Measurements from ENCODE around the gene NOTUM. TPM values are rescaled to one million over a fixed set of nuclear protein-coding genes. Genes with fewer than 3 reads are reported as not detected.

NOTUM gene
- total and polyA plus RNA-seq, 2 experiments from 2014 or later = 0.29 to 1.6 TPM

GRCh38 chr17:81911969-81912368 lies 49.0 kb downstream of the NOTUM start:
- Histone ChIP-seq H3K79me2 (replicated peaks; ENCODE audit: insufficient read depth) (peaks cover 16% of the 10 kb centered on the region), H3K27ac (ENCODE audit: low read depth) (peak overlapping the region; percentile 85; the same call in 1 of the 2 replicates)

GRCh38 chr17:81911277-81911961 lies 49.6 kb downstream of the NOTUM start, which contains the start of gene PCYT2:
TSS of gene PCYT2 (minus strand) at chr17:81911399. CDS start at chr17:81911355, 44 bp downstream.
- Mint-ChIP-seq H3K27ac (no peak within 1 kb of the TSS), H3K4me1 (peaks cover 5% of the 10 kb centered on the region; the same call in 2 of the 3 replicates), H3K36me3 (ENCODE audit: low read depth) (peaks cover 36% of the 10 kb centered on the region), H3K9me3 (no peaks in the 10 kb centered on the region), H3K4me3 (peak within 1 kb of the TSS; percentile 87), H3K27me3 (ENCODE audit: insufficient read depth, low read depth, poor library complexity) (peaks cover 15% of the 10 kb centered on the region)
- H3K4me2 ChIP-seq = peak within 1 kb of the TSS; percentile 87
- H3F3A ChIP-seq (replicated peaks; ENCODE audit: low read depth) = peaks cover 30% of the 10 kb centered on the region
- H3K79me2 ChIP-seq (replicated peaks; ENCODE audit: insufficient read depth) = peaks cover 10% of the 10 kb centered on the region
- H3K4me3 ChIP-seq = peak within 1 kb of the TSS; percentile 93
- DNase-seq (ENCODE audit: low spot score) (peak; percentile 97), ATAC-seq (peak; percentile 89)
- peak within 1 kb of the TSS; percentile 85; the same call in 1 of the 2 replicates for H3K27ac ChIP-seq (ENCODE audit: low read depth)
- peaks cover 9% of the 10 kb centered on the region for H4K20me1 ChIP-seq (replicated peaks; ENCODE audit: insufficient read depth)
- peaks cover 7% of the 10 kb centered on the region for H3K4me1 ChIP-seq (ENCODE audit: insufficient read depth)
- peaks cover 6% of the 10 kb centered on the region; the same call in 1 of the 2 replicates for H3K36me3 ChIP-seq (ENCODE audit: insufficient read depth)
- no peak within 1 kb of the TSS; the same call in 1 of the 2 replicates for H2AFZ ChIP-seq
- TF ChIP-seq CTCF (conservative IDR thresholded peaks at IDR 0.05; ENCODE audit: low read depth in 2 of 2) (peak; percentile 30 to 39; a peak in 3 of 4 replicates), STAT1 (IDR thresholded peaks at IDR 0.05; ENCODE audit: unreplicated experiment) (no peak), JUNB (IDR thresholded peaks at IDR 0.05; ENCODE audit: unreplicated experiment) (no peak), CREB1 (CRISPR knock-in tag; IDR thresholded peaks at IDR 0.05; ENCODE audit: low read depth) (no peak), EZH2 (IDR thresholded peaks at IDR 0.05; ENCODE audit: low read depth, unreplicated experiment) (no peak), ZNF114 (CRISPR knock-in tag; IDR thresholded peaks at IDR 0.05) (no peak), ZNF331 (CRISPR knock-in tag; IDR thresholded peaks at IDR 0.05; ENCODE audit: low read depth) (no peak), REST (IDR thresholded peaks at IDR 0.05; ENCODE audit: unreplicated experiment) (no peak), POLR2AphosphoS5 (IDR thresholded peaks at IDR 0.05; ENCODE audit: low read depth) (peak; percentile 66)
- H3K9me2 ChIP-seq (ENCODE audit: insufficient read depth) = no peaks in the 10 kb centered on the region
- no peaks in the 10 kb centered on the region for H3K27me3 ChIP-seq (ENCODE audit: insufficient read depth)

More at GRCh38 chr17:81911969-81912368, 49.0 kb downstream of the NOTUM start:
- TF ChIP-seq EZH2phosphoT487 (IDR thresholded peaks at IDR 0.05; ENCODE audit: unreplicated experiment) = no peak
- TF ChIP-seq CTCF (conservative IDR thresholded peaks at IDR 0.05; ENCODE audit: low read depth in 2 of 2) = 0 out of 4 replicates have a peak, but pooled peaks of 1 of the 2 experiments have one; percentile 5
- TF ChIP-seq NANOG (IDR thresholded peaks at IDR 0.05; ENCODE audit: borderline replicate concordance) = no peak
- TF ChIP-seq ZNF114 (CRISPR knock-in tag; IDR thresholded peaks at IDR 0.05) = no peak
- no peak for TF ChIP-seq POLR2AphosphoS5 (IDR thresholded peaks at IDR 0.05; ENCODE audit: low read depth)
- H3K9me3 Mint-ChIP-seq = no peaks in the 10 kb centered on the region
- Histone ChIP-seq H3K27me3 (ENCODE audit: insufficient read depth) (no peaks in the 10 kb centered on the region), H3K4me3 (peak overlapping the region; percentile 53), H3K4me2 (peak overlapping the region; percentile 71), H3K4me1 (ENCODE audit: insufficient read depth) (peaks cover 12% of the 10 kb centered on the region), H4K20me1 (replicated peaks; ENCODE audit: insufficient read depth) (peaks cover 9% of the 10 kb centered on the region), H2AFZ (no peak overlapping the region; the same call in 1 of the 2 replicates), H3K36me3 (ENCODE audit: insufficient read depth) (peaks cover 6% of the 10 kb centered on the region; the same call in 1 of the 2 replicates), H3F3A (replicated peaks; ENCODE audit: low read depth) (peaks cover 33% of the 10 kb centered on the region), H3K9me2 (ENCODE audit: insufficient read depth) (no peaks in the 10 kb centered on the region)
- H3K4me1 Mint-ChIP-seq = peaks cover 9% of the 10 kb centered on the region
- H3K27me3 Mint-ChIP-seq (ENCODE audit: insufficient read depth, low read depth, poor library complexity) = peaks cover 18% of the 10 kb centered on the region
- DNase-seq (ENCODE audit: low spot score) (no peak), ATAC-seq (no peak)
- H3K27ac Mint-ChIP-seq = no peak overlapping the region
- H3K36me3 Mint-ChIP-seq (ENCODE audit: low read depth) = peaks cover 39% of the 10 kb centered on the region
- H3K4me3 Mint-ChIP-seq = peak overlapping the region; percentile 59

All from GM23338 (cell line).